Measurements from ENCODE around the gene FAM200C. TPM values are rescaled to one million over a fixed set of nuclear protein-coding genes. Genes with fewer than 3 reads are reported as not detected.

FAM200C gene
- total RNA-seq, 2 donors from 2014 or later, result 3.3 to 4.2 TPM

DNA sequence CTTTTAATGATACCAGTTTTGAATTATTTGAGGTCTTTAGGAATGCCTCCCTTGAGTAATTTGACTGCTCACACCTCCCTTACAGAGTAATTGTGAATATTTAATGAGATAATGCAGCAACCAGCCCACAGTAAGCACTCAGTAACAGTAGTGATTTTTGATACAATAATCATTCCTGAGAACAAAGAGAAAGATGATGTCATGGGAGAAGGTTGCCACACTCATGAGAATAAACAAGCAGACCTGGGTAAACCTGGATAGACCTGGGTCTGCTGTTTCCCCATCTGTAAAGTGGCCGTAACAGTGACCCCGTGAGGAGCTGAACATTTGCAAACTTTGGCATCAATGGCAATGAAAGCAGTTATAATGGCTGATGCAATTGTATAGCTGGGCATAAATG is 33.6 kb downstream of the FAM200C start:
- no peak for DNase-seq (ENCODE audit: low spot score)
- no peak for TF ChIP-seq CTCF (IDR thresholded peaks at IDR 0.05)
- H3K36me3 ChIP-seq, result no peaks in the 10 kb centered on the region
- H3K4me3 ChIP-seq, result no peak overlapping the region
- no peak overlapping the region for H3K27ac ChIP-seq
- H3K9me3 ChIP-seq, result no peaks in the 10 kb centered on the region
- H3K27me3 ChIP-seq, result no peaks in the 10 kb centered on the region
- peaks cover 0 to 23% of the 10 kb centered on the region in 2 donors for H3K4me1 ChIP-seq

DNA sequence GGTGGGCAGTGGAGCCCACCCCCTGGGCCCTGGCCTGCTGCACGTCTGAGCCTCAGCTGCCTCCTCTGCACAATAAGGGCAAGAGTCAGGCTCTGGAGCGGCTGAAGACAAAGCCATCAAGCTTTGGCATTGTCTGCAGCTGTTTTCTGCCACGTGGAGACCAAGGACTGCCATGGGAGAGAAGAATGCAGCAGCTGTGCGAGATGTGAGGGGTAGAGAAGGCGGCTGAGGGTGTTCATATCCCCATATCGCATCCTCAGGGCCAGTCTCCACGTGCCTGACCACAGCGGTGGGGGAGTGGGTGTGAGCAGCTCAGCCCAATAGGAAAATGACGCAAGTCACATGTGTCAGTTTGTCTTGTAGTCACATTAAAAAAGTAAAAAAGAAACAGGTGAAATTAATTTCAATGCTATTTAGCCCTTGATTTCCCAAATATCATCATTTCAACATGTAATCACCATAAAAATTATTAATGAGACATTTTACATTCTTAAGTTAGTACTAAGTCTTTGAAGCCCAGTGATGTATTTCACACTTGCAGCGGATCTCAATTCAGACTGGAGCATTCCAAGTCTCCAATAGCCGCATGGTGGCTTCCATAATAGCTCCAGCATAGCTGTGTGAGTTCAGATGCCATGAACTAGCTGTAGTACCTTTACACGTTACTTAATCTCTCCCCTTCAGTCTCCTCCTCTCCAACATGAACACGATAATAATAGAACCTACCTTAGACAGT is 36.0 kb downstream of the FAM200C start:
- H3K4me3 ChIP-seq, result no peak overlapping the region
- peaks cover 0 to 43% of the 10 kb centered on the region in 2 donors for H3K4me1 ChIP-seq
- H3K27me3 ChIP-seq, result no peaks in the 10 kb centered on the region
- H3K36me3 ChIP-seq, result no peaks in the 10 kb centered on the region
- no peak for DNase-seq (ENCODE audit: low spot score)
- TF ChIP-seq CTCF (IDR thresholded peaks at IDR 0.05), result no peak
- H3K9me3 ChIP-seq, result no peaks in the 10 kb centered on the region
- peak overlapping the region; percentile 59 to 67 for H3K27ac ChIP-seq

GRCh38 chr5:160363211-160363610 is 36.6 kb downstream of the FAM200C start:
- no peaks in the 10 kb centered on the region for H3K27me3 ChIP-seq
- TF ChIP-seq CTCF (IDR thresholded peaks at IDR 0.05), result no peak
- H3K9me3 ChIP-seq, result no peaks in the 10 kb centered on the region
- H3K36me3 ChIP-seq, result no peaks in the 10 kb centered on the region
- no peak for DNase-seq (ENCODE audit: low spot score)
- H3K4me3 ChIP-seq, result no peak overlapping the region
- peaks cover 0 to 49% of the 10 kb centered on the region in 2 donors for H3K4me1 ChIP-seq
- H3K27ac ChIP-seq, result peak overlapping the region; percentile 59 to 67

DNA sequence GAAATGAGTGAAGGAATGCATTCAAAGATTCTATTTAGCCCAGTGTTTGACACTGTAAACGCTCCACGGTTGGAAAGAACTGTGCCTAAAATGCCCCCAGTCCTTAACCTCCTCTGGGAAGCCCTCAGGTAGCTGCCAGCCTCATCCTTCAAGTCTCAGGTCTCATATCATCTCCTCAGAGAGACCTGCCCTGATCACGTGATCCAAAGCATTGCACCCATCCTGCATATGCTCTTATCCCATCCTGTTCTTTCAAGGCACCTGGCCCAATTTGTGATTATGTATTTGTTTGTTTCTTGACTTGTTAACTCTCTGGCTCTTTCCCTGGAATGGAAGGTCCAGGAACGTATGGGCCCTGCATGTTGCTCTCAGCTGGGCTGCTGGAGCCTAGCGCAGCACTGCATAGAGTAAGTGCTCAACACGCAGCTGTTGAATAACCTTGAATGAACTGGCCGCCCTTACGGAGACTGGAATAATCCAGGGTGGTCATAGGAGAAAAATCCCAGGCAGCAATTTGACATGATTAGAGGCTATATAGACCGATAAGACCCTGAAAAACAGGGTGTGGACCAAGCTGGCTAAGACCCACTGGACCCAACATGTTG is 38.1 kb downstream of the FAM200C start:
- peak overlapping the region in 1 of 2 donors; percentile 0 for H3K27ac ChIP-seq
- H3K4me1 ChIP-seq, result peaks cover 0 to 64% of the 10 kb centered on the region in 2 donors
- TF ChIP-seq CTCF (IDR thresholded peaks at IDR 0.05), result no peak
- H3K4me3 ChIP-seq, result no peak overlapping the region
- no peaks in the 10 kb centered on the region for H3K36me3 ChIP-seq
- DNase-seq (ENCODE audit: low spot score), result no peak
- H3K9me3 ChIP-seq, result no peaks in the 10 kb centered on the region
- H3K27me3 ChIP-seq, result no peaks in the 10 kb centered on the region

GRCh38 chr5:160360310-160360709 is 39.5 kb downstream of the FAM200C start:
- H3K27ac ChIP-seq, result peak overlapping the region; percentile 29 to 46
- no peaks in the 10 kb centered on the region for H3K36me3 ChIP-seq
- DNase-seq (ENCODE audit: low spot score), result no peak
- peaks cover 0 to 69% of the 10 kb centered on the region in 2 donors for H3K4me1 ChIP-seq
- no peaks in the 10 kb centered on the region for H3K9me3 ChIP-seq
- H3K4me3 ChIP-seq, result no peak overlapping the region
- TF ChIP-seq CTCF (IDR thresholded peaks at IDR 0.05), result no peak
- H3K27me3 ChIP-seq, result no peaks in the 10 kb centered on the region

All from right atrium auricular region (tissue), 2 donors.